Right lobe of liver (tissue), 4 donors: ENCODE data around the gene MNS1.

Experiments used
- CTCF ChIP-seq, 4 donors: fragments of 200-600 bp in 3 of 4; fragments of 450-650 bp in 1 of 4; IDR thresholded peaks; one replicate each; pipeline versions ENCODE4 v1.5.1 to v1.8.0; 2016 to 2022; ENCODE audit warnings: antibody characterized with exemption in 4 of 4, mild to moderate bottlenecking in 2 of 4
- POLR2A ChIP-seq: fragments of 450-650 bp; IDR thresholded peaks from one replicate; pipeline ENCODE4 v1.6.1; 2017; ENCODE audit warnings: antibody characterized with exemption, mild to moderate bottlenecking
- donor health status: DM: no; HTN: no; CAD: no.
- donor health status: DM: no; HTN: no; CAD: no.
- donor health status: DM: no; HTN: yes; CAD: no.

- no peak for TF ChIP-seq POLR2A
- no peak for TF ChIP-seq CTCF (IDR thresholded peaks at IDR 0.05)
Measured at GRCh38 chr15:56469483-56469882, 4.5 kb upstream of the MNS1 start.
